Measurements from ENCODE around the gene WDR77. TPM values are rescaled to one million over a fixed set of nuclear protein-coding genes. Genes with fewer than 3 reads are reported as not detected.

The WDR77 gene
- total and polyA plus RNA-seq, 9 donors: 12.7 to 68.4 (median 21.7) TPM

DNA sequence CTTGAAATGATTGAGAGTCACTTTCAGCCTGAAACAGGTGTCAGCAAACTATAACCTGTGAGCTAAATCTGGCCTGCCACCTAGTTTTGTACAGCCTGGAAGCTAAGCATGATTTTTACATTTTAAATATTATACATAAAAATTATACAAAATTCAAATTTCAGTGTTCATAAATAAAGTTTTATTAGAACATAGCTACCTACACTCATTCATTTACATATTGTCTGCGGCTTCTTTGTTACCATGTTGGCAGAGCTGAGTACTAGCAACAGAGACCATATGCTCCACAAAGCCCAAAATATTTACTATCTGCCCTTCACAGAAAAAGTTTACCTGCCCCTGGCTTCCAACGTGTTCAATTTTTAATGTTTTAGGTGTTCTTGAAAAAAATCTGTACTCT, 16.7 kb upstream of the WDR77 start:
- Histone ChIP-seq H3K4me3 (no peak overlapping the region), H3K27me3 (no peaks in the 10 kb centered on the region), H3K36me3 (no peaks in the 10 kb centered on the region), H3K9me3 (no peaks in the 10 kb centered on the region), H3K27ac (no peak overlapping the region), H3K4me1 (ENCODE audit: insufficient read depth) (no peaks in the 10 kb centered on the region)
- DNase-seq: no peak
- intact Hi-C loops (cut with DNase I): no loop called here
- TF ChIP-seq EP300 (IDR thresholded peaks at IDR 0.05) (no peak), POLR2A (IDR thresholded peaks at IDR 0.05) (no peak)
- TF ChIP-seq, protein P1, sequence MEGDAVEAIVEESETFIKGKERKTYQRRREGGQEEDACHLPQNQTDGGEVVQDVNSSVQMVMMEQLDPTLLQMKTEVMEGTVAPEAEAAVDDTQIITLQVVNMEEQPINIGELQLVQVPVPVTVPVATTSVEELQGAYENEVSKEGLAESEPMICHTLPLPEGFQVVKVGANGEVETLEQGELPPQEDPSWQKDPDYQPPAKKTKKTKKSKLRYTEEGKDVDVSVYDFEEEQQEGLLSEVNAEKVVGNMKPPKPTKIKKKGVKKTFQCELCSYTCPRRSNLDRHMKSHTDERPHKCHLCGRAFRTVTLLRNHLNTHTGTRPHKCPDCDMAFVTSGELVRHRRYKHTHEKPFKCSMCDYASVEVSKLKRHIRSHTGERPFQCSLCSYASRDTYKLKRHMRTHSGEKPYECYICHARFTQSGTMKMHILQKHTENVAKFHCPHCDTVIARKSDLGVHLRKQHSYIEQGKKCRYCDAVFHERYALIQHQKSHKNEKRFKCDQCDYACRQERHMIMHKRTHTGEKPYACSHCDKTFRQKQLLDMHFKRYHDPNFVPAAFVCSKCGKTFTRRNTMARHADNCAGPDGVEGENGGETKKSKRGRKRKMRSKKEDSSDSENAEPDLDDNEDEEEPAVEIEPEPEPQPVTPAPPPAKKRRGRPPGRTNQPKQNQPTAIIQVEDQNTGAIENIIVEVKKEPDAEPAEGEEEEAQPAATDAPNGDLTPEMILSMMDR (IDR thresholded peaks at IDR 0.05): no peak
- 96 to 98% (median 97%) methylated on average over 2 of the region's 2 CpGs for WGBS, 3 donors

GRCh38 chr1:111463029-111463683, 14.1 kb upstream of the WDR77 start:
- Histone ChIP-seq H3K4me1 (ENCODE audit: insufficient read depth) (no peaks in the 10 kb centered on the region), H3K9me3 (no peaks in the 10 kb centered on the region), H3K27ac (no peak overlapping the region), H3K36me3 (no peaks in the 10 kb centered on the region), H3K27me3 (no peaks in the 10 kb centered on the region), H3K4me3 (no peak overlapping the region)
- intact Hi-C loops (cut with DNase I): no loop called here
- no peak for TF ChIP-seq POLR2A (IDR thresholded peaks at IDR 0.05)
- no peak for TF ChIP-seq EP300 (IDR thresholded peaks at IDR 0.05)
- TF ChIP-seq, protein P1 (IDR thresholded peaks at IDR 0.05): no peak
- no peak for DNase-seq
- WGBS, 3 donors: 49 to 52% (median 49%) methylated on average over 4 of the region's 4 CpGs

DNA sequence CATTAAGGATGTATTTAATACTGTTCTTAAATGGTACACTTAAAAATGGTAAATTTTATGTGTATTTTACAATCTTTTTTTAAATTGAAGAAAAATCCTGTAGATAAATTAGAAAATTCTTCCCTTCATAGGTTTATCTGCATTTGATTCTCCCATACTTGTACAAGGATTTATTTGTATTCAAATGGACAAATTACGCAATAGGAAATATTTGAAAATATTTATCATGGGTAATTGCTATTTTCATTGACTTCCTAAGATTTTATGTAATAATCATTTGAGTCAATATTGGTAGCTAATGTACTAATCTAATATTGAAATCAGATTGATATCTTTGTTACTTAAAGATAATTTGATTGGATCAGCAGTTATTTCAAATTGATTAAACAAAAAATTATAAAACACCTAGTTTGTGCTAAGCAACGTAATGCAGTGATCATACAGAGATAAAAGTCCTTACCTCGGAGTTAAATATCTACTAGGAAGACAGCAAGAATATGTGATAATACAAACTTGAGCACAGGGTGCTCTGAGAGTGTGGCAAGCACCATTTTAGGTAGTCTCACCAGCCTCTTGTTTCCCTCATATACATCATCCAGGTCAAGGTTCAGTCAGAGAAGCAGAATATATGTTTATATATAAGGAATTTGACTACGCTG, 13.4 kb upstream of the WDR77 start:
- no peaks in the 10 kb centered on the region for H3K9me3 ChIP-seq
- H3K4me1 ChIP-seq (ENCODE audit: insufficient read depth): no peaks in the 10 kb centered on the region
- intact Hi-C loops (cut with DNase I): no loop called here
- no peak overlapping the region for H3K27ac ChIP-seq
- no peak overlapping the region for H3K4me3 ChIP-seq
- DNase-seq: no peak
- 79 to 81% (median 79%) methylated on average over 4 of the region's 4 CpGs for WGBS, 3 donors
- no peaks in the 10 kb centered on the region for H3K27me3 ChIP-seq
- TF ChIP-seq EP300 (IDR thresholded peaks at IDR 0.05) (no peak), POLR2A (IDR thresholded peaks at IDR 0.05) (no peak)
- TF ChIP-seq, protein P1 (IDR thresholded peaks at IDR 0.05): no peak
- no peaks in the 10 kb centered on the region for H3K36me3 ChIP-seq

- H3K4me3 ChIP-seq: no peak overlapping the region
- H3K4me1 ChIP-seq (ENCODE audit: insufficient read depth): no peaks in the 10 kb centered on the region
- H3K27me3 ChIP-seq: no peaks in the 10 kb centered on the region
- DNase-seq: no peak
- TF ChIP-seq POLR2A (IDR thresholded peaks at IDR 0.05): no peak
- no peak for TF ChIP-seq EP300 (IDR thresholded peaks at IDR 0.05)
- TF ChIP-seq, protein P1 (IDR thresholded peaks at IDR 0.05): no peak
- WGBS, 3 donors: 95 to 96% (median 95%) methylated on average over 6 of the region's 6 CpGs
- intact Hi-C loops (cut with DNase I): no loop called here
- no peak overlapping the region for H3K27ac ChIP-seq
- H3K9me3 ChIP-seq: no peaks in the 10 kb centered on the region
- H3K36me3 ChIP-seq: no peaks in the 10 kb centered on the region
Measured at GRCh38 chr1:111461765-111462164, 12.7 kb upstream of the WDR77 start.
